NCI-H1694 (cell line): ENCODE measurements around the gene ANKRD18A.

Experiments
- DNase-seq: peaks from one replicate; lab custom pipeline; 2025; lab: John Stamatoyannopoulos, UW

Gene ANKRD18A

DNA sequence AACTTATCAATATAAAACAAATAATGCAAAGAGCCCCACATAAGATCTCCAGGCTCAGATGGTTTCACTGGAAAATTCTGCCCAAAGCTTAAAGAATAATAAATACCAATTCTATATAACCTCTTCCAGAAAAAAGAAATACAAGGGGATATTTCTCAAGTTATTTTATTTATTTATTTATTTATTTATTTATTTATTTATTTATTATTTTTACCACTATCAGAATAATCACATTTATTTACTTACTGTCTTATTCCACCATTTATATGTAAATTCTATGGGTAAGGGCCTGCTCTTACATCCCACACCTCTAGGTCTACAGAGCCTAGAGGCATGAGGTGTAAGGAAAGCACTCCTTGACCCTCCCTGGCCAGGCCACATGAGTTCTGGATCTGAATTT, 91.1 kb downstream of the ANKRD18A start:
- DNase-seq: no peak

DNA sequence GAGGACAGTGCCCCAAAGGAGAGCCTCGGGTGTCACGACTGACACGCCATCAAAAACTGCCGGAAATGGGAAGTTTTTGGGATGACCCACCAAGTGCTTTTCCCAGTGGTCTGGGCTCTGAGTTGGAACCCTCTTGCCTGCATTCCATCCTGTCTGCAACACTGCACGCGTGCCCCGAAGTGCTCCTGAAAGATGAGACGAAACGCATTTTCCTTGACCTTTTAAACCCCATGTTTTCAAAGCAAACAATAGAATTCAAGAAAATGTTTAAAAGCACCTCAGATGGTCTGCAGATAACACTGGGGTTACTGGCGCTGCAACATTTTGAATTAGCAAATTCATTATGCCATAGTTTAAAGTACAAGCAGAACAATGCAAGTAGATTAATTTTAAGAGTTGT, 92.9 kb downstream of the ANKRD18A start:
- no peak for DNase-seq

DNA sequence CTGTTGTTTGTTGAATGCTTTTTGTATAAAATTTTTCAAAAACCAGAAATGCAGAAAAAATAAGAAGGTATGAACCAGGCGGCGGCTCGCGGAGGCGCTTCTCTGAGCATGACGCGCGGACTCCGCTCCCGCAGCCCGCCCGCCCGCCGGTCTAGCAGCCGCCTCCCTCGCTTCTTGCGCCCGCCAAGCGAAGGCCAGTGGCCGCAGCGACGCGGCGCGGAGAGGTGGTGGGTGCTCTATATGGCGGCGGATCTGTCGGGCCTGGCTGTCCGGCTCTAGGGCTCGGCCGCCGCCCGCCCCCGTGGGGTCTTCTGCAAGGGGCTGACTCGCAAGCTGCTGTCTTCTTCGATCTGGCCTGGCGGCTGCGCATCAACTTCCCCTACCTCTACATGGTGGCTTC, 93.8 kb downstream of the ANKRD18A start:
- DNase-seq: no peak

DNA sequence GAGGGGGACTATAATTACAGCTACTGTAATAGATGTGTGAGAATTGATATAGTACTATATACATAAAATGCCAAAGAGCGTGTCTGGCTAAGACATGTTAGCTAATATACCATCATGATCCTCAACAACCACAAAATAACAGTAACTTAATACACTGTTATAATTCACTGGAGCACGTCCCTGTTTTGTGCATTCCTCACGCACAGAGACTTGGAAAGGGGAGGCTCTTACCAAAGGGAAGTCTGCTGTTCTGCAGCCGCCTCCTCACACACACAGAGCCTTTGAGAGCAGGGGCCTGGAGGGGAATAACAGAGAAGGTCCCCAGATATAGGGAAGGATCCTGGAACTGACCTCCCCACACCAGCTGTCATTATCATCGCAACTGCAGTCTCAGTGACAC, 97.3 kb downstream of the ANKRD18A start:
- DNase-seq: no peak

DNA sequence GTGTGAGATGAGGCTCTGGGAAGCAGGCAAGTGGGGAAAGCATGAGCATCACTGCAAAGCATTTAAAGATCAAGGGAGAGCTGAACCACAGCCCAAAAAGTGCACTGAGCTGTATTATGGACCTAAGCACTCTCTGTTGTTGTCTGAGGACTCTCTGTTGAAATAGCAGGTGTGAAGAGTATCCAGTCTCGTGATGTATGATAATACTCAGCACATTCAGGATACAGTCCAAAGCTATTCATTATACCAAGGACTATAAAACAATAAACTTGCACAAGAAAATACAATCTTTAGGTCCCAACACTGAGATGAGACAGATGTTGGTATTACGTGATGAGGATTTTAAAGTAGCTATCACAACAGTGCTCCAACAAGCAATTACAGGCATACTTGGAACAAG, 98.6 kb downstream of the ANKRD18A start:
- DNase-seq: no peak
